Measurements from ENCODE around the gene SUN1. TPM values are rescaled to one million over a fixed set of nuclear protein-coding genes. Genes with fewer than 3 reads are reported as not detected.

SUN1 gene
- total RNA-seq, 1 donor: 73.4 TPM

DNA sequence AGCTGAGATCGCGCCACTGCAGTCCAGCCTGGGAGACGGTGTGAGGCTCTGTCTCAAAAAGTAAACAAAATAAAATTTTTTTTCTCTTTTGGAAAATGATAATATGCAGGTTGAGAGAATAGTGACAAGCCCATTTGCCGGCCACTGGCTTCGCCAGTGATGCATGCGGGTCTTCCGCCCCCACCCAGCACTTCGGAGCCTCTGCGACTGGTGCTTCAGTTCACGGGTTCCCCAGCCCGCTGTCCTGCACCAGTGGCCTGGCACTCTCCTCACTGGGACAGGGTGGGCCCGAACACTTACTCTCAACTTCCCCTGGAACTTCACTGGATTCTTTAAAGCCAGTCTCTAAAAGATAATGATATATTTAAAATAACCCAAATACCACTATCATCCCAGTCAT, 2.7 kb downstream of the SUN1 start:
- no peak overlapping the region for H3K4me3 ChIP-seq (ENCODE audit: low read depth, low read length)
- no peak for DNase-seq (ENCODE audit: low read depth)
- TF ChIP-seq, protein P1, sequence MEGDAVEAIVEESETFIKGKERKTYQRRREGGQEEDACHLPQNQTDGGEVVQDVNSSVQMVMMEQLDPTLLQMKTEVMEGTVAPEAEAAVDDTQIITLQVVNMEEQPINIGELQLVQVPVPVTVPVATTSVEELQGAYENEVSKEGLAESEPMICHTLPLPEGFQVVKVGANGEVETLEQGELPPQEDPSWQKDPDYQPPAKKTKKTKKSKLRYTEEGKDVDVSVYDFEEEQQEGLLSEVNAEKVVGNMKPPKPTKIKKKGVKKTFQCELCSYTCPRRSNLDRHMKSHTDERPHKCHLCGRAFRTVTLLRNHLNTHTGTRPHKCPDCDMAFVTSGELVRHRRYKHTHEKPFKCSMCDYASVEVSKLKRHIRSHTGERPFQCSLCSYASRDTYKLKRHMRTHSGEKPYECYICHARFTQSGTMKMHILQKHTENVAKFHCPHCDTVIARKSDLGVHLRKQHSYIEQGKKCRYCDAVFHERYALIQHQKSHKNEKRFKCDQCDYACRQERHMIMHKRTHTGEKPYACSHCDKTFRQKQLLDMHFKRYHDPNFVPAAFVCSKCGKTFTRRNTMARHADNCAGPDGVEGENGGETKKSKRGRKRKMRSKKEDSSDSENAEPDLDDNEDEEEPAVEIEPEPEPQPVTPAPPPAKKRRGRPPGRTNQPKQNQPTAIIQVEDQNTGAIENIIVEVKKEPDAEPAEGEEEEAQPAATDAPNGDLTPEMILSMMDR (IDR thresholded peaks at IDR 0.05; ENCODE audit: insufficient read depth, low read depth, low read length): no peak

DNA sequence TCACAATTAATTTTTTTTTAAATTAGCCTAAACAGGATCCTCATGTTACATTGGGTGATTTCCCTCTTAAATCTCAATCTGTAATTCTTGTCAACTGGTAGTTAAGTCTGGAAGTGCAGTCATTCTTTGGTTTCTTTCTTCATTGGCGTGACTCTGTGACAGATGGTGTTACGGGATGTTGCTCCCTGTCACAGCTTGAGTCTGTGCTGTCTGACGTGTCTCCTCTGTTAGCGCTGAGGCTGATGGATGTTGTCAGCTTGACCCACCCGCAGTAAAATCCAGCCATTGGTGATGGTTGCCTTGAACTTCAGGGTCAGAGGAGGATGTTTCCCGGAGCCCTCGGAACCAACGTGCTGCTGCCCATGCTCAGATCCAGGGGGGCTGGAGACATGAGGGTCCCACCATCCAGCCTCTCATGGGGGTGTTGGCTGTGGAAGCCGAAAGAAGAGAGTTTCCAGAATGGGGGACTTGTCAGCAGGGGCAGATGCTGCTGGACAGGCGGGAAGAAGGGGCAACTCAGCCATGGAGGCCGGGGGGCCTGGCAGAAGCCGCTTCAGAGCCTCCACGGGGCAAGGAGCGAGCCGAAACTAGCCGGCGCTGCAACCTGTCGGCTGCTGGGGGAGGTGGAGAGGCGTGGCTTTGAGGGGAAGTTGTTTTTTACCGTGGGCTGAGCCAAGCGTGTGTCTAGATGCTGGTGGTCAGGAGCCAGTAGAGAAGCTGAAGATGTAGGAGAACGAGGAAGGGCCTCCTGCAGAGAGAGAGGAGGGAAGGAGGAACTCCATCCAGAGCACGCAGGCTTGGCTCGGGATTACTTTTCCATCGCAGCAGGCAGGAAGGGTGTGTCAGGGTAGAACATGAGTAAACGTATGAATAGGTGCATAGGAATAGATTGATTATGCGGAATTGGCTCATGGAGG, 3.5 kb downstream of the SUN1 start:
- TF ChIP-seq, protein P1 (IDR thresholded peaks at IDR 0.05; ENCODE audit: insufficient read depth, low read depth, low read length): no peak
- DNase-seq (ENCODE audit: low read depth): no peak
- no peak overlapping the region for H3K4me3 ChIP-seq (ENCODE audit: low read depth, low read length)

DNA sequence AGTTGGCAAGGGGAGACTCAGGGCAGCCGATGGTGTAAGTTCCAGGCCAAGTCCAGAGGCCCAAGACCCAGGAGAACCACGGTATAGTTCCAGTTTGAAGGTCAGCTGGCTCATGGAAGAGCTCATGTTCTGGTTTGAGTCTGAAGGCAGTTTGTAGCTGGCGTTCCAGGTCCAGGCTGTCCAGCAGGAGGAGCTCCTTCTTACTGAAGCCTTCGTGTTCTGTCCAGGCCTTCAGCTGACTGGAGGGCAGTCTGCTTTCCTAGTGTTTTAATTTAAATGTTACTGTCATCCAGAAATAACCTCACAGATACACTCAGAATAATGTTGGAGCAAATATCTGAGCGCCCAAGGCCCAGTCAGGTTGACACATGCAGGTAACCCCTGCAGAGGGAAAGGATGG, 4.2 kb downstream of the SUN1 start:
- TF ChIP-seq, protein P1 (IDR thresholded peaks at IDR 0.05; ENCODE audit: insufficient read depth, low read depth, low read length): peak; percentile 71
- peak; percentile 60 for DNase-seq (ENCODE audit: low read depth)
- H3K4me3 ChIP-seq (ENCODE audit: low read depth, low read length): no peak overlapping the region

DNA sequence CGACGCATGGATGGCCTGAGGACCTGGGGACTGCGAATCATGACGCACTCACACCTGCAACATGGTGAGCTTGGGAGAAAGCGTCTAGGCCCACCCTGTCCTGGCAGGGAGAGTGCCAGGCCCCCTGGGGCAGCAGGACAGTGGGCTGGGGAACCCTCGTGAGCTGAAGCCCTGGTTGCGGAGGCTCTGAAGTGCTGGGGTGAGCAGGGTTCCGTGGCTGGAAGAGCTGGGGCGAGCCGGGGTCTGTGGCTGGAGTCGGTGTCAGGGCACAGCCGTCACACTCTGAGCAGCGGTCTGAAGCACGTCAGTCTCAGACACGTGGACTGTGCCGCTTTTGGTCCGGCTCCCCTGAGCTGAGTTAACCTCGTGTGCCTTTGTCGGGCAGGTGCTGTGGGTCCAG, 4.7 kb downstream of the SUN1 start:
- no peak overlapping the region for H3K4me3 ChIP-seq (ENCODE audit: low read depth, low read length)
- DNase-seq (ENCODE audit: low read depth): no peak
- TF ChIP-seq, protein P1 (IDR thresholded peaks at IDR 0.05; ENCODE audit: insufficient read depth, low read depth, low read length): no peak

DNA sequence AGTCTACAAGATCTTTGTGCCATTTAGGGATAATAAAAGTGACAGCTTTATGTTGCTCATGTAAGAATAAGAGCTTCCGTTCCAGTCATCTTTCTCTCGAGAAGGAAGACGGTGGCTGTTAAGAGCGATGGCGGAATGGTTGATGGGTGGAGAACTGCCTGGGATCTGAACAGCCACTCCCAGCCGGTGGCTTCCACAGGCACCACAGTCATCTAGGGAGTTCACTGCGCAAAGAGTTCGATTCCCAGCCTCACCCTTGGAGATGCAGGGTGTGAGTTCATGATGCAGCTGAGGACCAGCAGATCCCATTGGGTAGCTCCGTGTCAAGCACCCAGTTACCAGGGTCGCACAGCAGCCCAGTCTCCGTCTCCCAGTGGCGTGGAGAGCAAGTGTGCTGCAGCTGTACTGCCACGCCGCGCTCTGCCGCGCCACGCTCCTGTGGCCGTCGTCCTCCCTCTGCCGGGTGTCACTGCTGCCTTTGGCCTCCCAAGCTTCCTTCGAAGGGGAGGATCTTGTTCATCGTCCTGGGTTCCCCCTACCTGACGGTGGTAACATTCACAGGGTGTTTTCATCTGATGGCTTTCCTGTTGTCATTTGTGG, 7.8 kb downstream of the SUN1 start:
- no peak overlapping the region for H3K4me3 ChIP-seq (ENCODE audit: low read depth, low read length)
- no peak for DNase-seq (ENCODE audit: low read depth)
- TF ChIP-seq, protein P1 (IDR thresholded peaks at IDR 0.05; ENCODE audit: insufficient read depth, low read depth, low read length): no peak

DNA sequence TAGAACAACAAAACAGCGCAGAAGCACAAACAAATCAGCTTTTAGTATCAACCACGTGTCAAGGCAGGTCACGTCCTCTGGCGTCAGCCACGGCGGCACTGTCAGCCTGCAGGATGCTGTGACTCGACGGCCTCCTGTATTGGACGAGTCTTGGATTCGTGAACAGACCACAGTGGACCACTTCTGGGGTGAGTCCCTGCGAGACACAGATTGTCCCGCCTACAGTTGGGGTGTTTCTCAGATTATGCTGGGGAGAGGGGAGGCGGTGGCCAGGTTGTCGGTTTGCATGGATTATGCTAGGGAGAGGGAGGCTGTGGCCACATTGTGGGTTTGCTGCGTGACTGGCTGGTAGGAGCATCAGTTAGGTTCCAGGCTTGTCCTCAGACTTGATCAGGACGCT, 9.7 kb downstream of the SUN1 start:
- no peak overlapping the region for H3K4me3 ChIP-seq (ENCODE audit: low read depth, low read length)
- TF ChIP-seq, protein P1 (IDR thresholded peaks at IDR 0.05; ENCODE audit: insufficient read depth, low read depth, low read length): no peak
- DNase-seq (ENCODE audit: low read depth): peak; percentile 20
